GM12891 (cell line): Measurements from ENCODE around the gene TMEM120A.

Experiments used
- POLR2A ChIP-seq: IDR thresholded peaks from 2 replicates; pipeline ENCODE4 v1.6.1; 2011; ENCODE audit warnings: low read depth, low read length, control low read depth
- POLR2AphosphoS5 ChIP-seq: IDR thresholded peaks from 2 replicates; pipeline ENCODE4 v1.6.1; 2011; ENCODE audit warnings: low read depth, low read length, control low read depth
- TAF1 ChIP-seq: IDR thresholded peaks from 2 replicates; pipeline ENCODE4 v1.6.1; 2011; ENCODE audit warnings: low read depth, low read length, control low read depth

DNA sequence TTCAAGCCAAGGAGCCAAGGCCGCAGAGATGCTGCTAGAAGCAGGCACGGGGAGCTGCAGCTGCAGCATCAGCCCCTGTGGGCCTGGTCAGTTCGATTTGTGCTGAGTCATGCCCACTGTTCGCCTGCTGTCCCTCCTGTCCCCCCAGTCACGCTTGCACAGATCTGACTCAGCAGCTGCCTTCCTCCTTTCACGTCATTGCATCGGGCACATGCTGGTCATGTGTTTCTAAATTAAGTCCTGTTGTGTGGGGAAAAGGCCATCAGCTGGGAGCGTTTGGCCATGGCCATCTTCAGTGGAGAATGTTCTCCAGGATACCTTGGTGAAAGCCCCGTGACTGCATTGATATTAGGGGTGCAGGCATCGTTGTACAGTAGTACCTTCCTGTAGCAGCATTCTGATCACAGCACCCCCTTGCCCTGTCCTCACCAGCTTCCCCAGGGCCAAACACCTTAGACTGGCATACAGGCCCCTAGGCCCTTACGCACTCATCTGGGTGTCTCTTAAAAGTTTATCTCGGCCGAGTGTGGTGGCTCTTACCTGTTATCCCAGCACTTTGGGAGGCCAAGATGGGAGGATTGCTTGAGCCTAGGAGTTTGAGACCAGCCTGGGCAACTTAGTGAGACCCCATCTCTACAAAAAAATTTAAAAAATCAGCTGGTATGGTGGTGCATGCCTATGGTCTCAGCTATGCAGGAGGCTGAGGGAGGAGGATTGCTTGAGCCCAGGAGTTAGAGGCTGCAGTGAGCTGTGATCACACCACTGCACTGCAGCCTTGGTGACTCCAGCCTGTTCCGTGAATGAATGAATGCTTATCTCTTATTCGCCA is 56.2 kb downstream of the TMEM120A start:
- no peak for TF ChIP-seq TAF1
- TF ChIP-seq POLR2A: no peak
- no peak for TF ChIP-seq POLR2AphosphoS5
